ENCODE data around the gene BAX. TPM values are rescaled to one million over a fixed set of nuclear protein-coding genes. Genes with fewer than 3 reads are reported as not detected.
"Not testable (repeated sequence)": the region's sequence is repeated elsewhere in the genome, so short reads cannot be mapped to it uniquely, and the experiment has no call there.

The BAX gene
- total and polyA plus RNA-seq, 12 donors = 18.1 to 79.0 (median 48.8) TPM

DNA sequence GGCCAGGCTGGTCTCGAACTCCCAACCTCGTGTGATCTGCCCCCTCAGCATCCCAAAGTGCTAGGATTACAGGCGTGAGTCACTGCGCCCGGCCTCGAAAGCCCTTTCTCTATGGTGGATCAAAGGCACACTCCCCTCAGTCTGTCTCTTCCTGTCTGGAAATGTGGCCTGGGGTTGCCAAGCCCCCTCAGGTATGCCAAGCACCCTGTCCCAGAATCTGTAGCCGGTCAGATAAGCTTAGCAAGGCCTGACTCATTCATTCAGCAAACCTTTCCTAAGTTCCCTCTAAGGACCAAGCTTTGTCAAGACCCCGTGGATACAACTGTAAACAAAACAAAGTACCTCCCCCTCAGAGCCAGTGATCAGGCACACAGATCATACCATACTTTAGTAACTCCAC lies 40.5 kb upstream of the BAX start:
- H3K9me3 ChIP-seq (replicated peaks in 1 of 3) = no peaks in the 10 kb centered on the region
- WGBS, 4 donors = 91 to 96% (median 91%) methylated on average over 2 to 8 of the region's 8 CpGs
- H3K4me1 ChIP-seq (replicated peaks in 1 of 2) = no peaks in the 10 kb centered on the region
- no peak for TF ChIP-seq POLR2A (IDR thresholded peaks at IDR 0.05)
- TF ChIP-seq, protein P1, sequence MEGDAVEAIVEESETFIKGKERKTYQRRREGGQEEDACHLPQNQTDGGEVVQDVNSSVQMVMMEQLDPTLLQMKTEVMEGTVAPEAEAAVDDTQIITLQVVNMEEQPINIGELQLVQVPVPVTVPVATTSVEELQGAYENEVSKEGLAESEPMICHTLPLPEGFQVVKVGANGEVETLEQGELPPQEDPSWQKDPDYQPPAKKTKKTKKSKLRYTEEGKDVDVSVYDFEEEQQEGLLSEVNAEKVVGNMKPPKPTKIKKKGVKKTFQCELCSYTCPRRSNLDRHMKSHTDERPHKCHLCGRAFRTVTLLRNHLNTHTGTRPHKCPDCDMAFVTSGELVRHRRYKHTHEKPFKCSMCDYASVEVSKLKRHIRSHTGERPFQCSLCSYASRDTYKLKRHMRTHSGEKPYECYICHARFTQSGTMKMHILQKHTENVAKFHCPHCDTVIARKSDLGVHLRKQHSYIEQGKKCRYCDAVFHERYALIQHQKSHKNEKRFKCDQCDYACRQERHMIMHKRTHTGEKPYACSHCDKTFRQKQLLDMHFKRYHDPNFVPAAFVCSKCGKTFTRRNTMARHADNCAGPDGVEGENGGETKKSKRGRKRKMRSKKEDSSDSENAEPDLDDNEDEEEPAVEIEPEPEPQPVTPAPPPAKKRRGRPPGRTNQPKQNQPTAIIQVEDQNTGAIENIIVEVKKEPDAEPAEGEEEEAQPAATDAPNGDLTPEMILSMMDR (IDR thresholded peaks at IDR 0.05) = no peak
- H3K4me3 ChIP-seq = no peak overlapping the region
- H3K27me3 ChIP-seq = no peaks in the 10 kb centered on the region
- H3K27ac ChIP-seq = no peak overlapping the region
- H3K36me3 ChIP-seq (replicated peaks in 1 of 2) = peaks cover 0 to 95% of the 10 kb centered on the region in 2 donors
- DNase-seq = no peak
- intact Hi-C loops (cut with DNase I) = no loop called here

DNA sequence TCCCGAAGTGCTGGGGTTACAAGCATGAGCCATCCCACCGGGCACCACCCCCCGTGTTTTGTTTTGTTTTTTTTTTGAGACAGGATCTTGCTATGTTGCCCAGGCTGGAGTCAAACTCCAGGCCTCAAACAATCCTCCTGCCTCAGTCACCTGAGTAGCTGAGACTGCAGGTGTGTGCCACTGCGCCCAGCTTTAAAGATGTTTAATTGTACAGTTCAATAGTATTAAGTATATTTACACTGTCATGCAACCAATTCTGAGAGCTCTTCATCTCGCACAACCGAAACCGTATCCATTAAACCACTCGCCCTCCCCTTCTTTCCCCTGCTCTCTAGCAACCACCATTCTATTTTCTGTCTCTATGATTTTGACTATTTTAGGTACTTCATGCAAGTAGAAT lies 38.9 kb upstream of the BAX start:
- Histone ChIP-seq H3K4me3 (no peak overlapping the region), H3K27ac (no peak overlapping the region), H3K9me3 (replicated peaks in 1 of 3) (no peaks in the 10 kb centered on the region), H3K4me1 (replicated peaks in 1 of 2) (no peaks in the 10 kb centered on the region), H3K27me3 (no peaks in the 10 kb centered on the region), H3K36me3 (replicated peaks in 1 of 2) (peaks cover 0 to 91% of the 10 kb centered on the region in 2 donors)
- TF ChIP-seq, protein P1 (IDR thresholded peaks at IDR 0.05) = no peak
- TF ChIP-seq POLR2A (IDR thresholded peaks at IDR 0.05) = no peak
- DNase-seq = no peak
- WGBS, 4 donors = 80 to 88% (median 85%) methylated on average over 8 of the region's 8 CpGs
- intact Hi-C loops (cut with DNase I) = no loop called here

DNA sequence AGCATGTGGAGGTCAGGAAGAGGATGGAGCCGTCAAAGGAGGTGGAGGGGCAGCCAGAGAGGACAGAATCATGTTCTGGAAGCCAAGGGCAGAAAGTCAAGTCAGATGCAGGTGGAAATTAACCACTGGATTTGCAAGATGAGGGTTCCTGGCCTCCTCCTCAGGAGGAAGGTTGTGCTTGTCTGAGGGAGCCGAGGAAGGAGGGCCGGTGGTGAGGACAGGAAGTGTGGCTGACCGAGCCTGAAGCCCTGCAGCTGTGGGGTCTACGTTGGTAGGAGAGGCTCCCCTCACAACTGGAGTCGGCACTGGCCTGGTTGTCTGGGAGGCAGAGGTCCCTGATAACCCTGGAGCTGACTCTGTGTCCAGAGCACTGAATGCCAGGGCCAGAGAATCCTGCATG lies 36.6 kb upstream of the BAX start:
- Histone ChIP-seq H3K27ac (no peak overlapping the region), H3K27me3 (no peaks in the 10 kb centered on the region), H3K4me3 (no peak overlapping the region), H3K9me3 (replicated peaks in 1 of 3) (no peaks in the 10 kb centered on the region), H3K36me3 (replicated peaks in 1 of 2) (peaks cover 0 to 80% of the 10 kb centered on the region in 2 donors), H3K4me1 (replicated peaks in 1 of 2) (no peaks in the 10 kb centered on the region)
- TF ChIP-seq, protein P1 (IDR thresholded peaks at IDR 0.05) = no peak
- no peak for TF ChIP-seq POLR2A (IDR thresholded peaks at IDR 0.05)
- intact Hi-C loops (cut with DNase I) = no loop called here
- WGBS, 4 donors = 83 to 94% (median 85%) methylated on average over 4 to 6 of the region's 6 CpGs
- DNase-seq = no peak

DNA sequence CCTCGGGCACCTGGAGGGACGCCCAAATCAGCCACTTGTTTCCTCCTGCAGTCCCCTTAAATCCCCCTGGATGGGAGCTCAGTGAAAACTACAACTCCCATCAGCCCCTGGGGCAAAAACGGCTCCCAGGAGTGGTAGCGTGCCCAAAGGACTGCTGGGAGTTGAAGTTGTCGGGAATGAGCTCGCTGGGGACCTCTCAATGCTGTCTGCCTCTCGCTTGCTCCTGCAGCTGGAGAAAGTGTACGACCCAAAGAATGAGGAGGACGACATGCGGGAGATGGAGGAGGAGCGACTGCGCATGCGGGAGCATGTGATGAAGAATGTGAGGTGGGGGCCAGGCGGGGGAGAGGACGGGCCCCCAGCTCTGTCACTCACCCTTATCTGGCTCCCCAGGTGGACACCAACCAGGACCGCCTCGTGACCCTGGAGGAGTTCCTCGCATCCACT lies 35.9 kb upstream of the BAX start:
- H3K27me3 ChIP-seq = no peaks in the 10 kb centered on the region
- H3K4me3 ChIP-seq = no peak overlapping the region
- H3K27ac ChIP-seq = no peak overlapping the region
- TF ChIP-seq, protein P1 (IDR thresholded peaks at IDR 0.05) = no peak
- no peak for TF ChIP-seq POLR2A (IDR thresholded peaks at IDR 0.05)
- H3K36me3 ChIP-seq (replicated peaks in 1 of 2) = peaks cover 0 to 73% of the 10 kb centered on the region in 2 donors
- intact Hi-C loops (cut with DNase I) = no loop called here
- DNase-seq = no peak
- 87 to 95% (median 89%) methylated on average over 16 to 18 of the region's 18 CpGs for WGBS, 4 donors
- no peaks in the 10 kb centered on the region for H3K9me3 ChIP-seq (replicated peaks in 1 of 3)
- H3K4me1 ChIP-seq (replicated peaks in 1 of 2) = no peaks in the 10 kb centered on the region

DNA sequence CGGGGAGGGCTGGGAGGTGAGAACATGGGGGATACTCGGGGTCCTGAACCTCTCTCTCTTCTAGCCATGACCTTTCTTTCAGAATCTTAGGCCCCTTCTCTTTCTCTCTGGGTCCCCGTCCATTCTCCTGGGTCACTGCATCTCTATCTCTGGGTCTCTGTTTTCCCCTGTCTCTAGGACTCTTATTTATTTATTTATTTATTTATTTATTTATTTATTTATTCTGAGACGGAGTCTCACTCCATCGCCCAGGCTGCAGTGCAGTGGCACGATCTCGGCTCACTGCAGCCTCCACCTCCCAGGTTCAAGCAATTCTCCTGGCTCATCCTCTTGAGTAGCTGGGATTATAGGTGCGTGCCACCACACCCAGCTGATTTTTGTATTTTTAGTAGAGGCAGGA lies 35.4 kb upstream of the BAX start:
- 93 to 97% (median 94%) methylated on average over 8 of the region's 8 CpGs for WGBS, 4 donors
- intact Hi-C loops (cut with DNase I) = not testable (repeated sequence)

More for the DNA sequence above, 35.4 kb upstream of the BAX start:
- H3K4me3 ChIP-seq; H3K27me3 ChIP-seq; H3K27ac ChIP-seq; H3K9me3 ChIP-seq (replicated peaks in 1 of 3); H3K4me1 ChIP-seq (replicated peaks in 1 of 2); DNase-seq: not testable (repeated sequence)
- H3K36me3 ChIP-seq (replicated peaks in 1 of 2) = peaks cover 0 to 68% of the 10 kb centered on the region in 2 donors

Data from adrenal gland (tissue), 12 donors.